Sigmoid colon (tissue), 4 donors: ENCODE data around the gene FAM186B.
A peak's percentile ranks its signal among the peaks of the same experiment; 100 is the strongest.

ENCODE experiments used
- CTCF ChIP-seq, 4 experiments: fragments of 450-650 bp in 3 of 4; fragments of 200-600 bp in 1 of 4; IDR thresholded peaks; one replicate each; pipeline ENCODE4 v1.5.1; 2016 to 2019; ENCODE audit warnings: antibody characterized with exemption in 4 of 4, mild to moderate bottlenecking in 3 of 4, moderate library complexity in 2 of 4
- EP300 ChIP-seq, 4 donors: sonication (generic); formaldehyde crosslinking; IDR thresholded peaks; one replicate each; pipeline ENCODE4 v1.6.1; 2017; ENCODE audit warnings: antibody characterized with exemption in 4 of 4
- POLR2A ChIP-seq, 2 donors: fragments of 450-650 bp; IDR thresholded peaks; one replicate each; pipeline ENCODE4 v1.6.1; 2016; ENCODE audit warnings: antibody characterized with exemption in 2 of 2, mild to moderate bottlenecking in 2 of 2, moderate library complexity in 2 of 2

- TF ChIP-seq CTCF (IDR thresholded peaks at IDR 0.05), result no peak
- TF ChIP-seq POLR2A (IDR thresholded peaks at IDR 0.05), result peak; percentile 42 to 54
- no peak for TF ChIP-seq EP300 (IDR thresholded peaks at IDR 0.05)
Measured at GRCh38 chr12:49567611-49568441, 37.6 kb downstream of the FAM186B start, which contains the start of gene MCRS1.
